Omental fat pad (tissue), 4 donors: Measurements from ENCODE around the gene SYNDIG1. TPM values are rescaled to one million over a fixed set of nuclear protein-coding genes. Genes with fewer than 3 reads are reported as not detected.

Experiments used
- ATAC-seq: fragments of 150-250 bp; one replicate; pipeline ENCODE4 v1.9.1; 2016; ENCODE audit warnings: mild to moderate bottlenecking, moderate library complexity; ENCODE audit not compliant: low FRiP score
- DNase-seq: peaks from one replicate; pipeline ENCODE4 v3.0.0-alpha.2; 2019; ENCODE audit warnings: low spot score
- total RNA-seq, 4 donors: library from RNA; depleted of rRNA; stranded (reverse); fragments of >200 nt; gene quantifications; one replicate each; pipeline ENCODE4 v1.1.0, GENCODE V29; 2016
- TF ChIP-seq, protein P1 (sequence below), 3 donors: fragments of 450-650 bp; IDR thresholded peaks; one replicate each; pipeline ENCODE4 v1.5.1; 2016 to 2017; ENCODE audit warnings: antibody characterized with exemption in 3 of 3, mild to moderate bottlenecking in 3 of 3, moderate library complexity in 2 of 3

The SYNDIG1 gene
- total RNA-seq, 4 donors from 2014 or later: 0.19 to 0.24 TPM; not detected in 2

GRCh38 chr20:24542721-24543120, 73.3 kb downstream of the SYNDIG1 start:
- ATAC-seq (no peak), DNase-seq (no peak)
- TF ChIP-seq, protein P1, sequence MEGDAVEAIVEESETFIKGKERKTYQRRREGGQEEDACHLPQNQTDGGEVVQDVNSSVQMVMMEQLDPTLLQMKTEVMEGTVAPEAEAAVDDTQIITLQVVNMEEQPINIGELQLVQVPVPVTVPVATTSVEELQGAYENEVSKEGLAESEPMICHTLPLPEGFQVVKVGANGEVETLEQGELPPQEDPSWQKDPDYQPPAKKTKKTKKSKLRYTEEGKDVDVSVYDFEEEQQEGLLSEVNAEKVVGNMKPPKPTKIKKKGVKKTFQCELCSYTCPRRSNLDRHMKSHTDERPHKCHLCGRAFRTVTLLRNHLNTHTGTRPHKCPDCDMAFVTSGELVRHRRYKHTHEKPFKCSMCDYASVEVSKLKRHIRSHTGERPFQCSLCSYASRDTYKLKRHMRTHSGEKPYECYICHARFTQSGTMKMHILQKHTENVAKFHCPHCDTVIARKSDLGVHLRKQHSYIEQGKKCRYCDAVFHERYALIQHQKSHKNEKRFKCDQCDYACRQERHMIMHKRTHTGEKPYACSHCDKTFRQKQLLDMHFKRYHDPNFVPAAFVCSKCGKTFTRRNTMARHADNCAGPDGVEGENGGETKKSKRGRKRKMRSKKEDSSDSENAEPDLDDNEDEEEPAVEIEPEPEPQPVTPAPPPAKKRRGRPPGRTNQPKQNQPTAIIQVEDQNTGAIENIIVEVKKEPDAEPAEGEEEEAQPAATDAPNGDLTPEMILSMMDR (IDR thresholded peaks at IDR 0.05): no peak

DNA sequence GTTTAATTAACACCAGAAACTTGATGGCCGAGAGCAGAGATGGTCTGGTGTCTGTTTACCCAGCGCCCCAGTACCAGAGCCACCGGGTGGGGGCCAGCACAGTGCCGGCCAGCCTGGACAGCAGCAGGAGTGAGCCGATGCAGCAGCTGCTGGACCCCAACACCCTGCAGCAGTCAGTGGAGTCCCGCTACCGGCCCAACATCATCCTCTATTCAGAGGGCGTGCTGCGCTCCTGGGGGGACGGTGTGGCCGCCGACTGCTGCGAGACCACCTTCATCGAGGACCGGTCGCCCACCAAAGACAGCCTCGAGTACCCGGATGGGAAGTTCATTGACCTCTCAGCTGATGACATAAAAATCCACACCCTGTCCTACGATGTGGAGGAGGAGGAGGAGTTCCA, 73.7 kb downstream of the SYNDIG1 start:
- no peak for ATAC-seq
- DNase-seq: no peak
- TF ChIP-seq, protein P1 (IDR thresholded peaks at IDR 0.05): no peak

- ATAC-seq: no peak
- TF ChIP-seq, protein P1 (IDR thresholded peaks at IDR 0.05): no peak
- no peak for DNase-seq
These were observed 74.3 kb downstream of the SYNDIG1 start for GRCh38 chr20:24543741-24544140.

DNA sequence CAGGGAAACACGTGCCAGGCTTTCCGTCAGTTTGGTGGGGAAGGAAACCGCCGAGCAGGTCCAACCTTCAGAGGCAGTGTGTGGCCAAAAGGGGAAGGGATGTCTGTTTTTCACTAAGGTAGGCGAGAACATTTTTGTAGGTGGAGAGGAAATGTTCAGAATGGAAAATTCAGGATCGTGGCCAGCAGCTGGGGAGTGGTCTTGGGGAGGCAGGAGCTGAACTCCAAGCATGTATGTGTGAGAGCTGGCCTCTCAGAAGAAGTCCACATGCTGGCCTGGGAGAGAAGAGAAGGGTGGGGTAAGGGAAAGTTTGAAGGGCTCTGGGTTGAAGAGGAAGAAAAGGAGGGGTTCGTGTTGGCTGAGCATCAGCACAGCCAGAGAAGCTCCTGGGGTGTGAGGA, 74.9 kb downstream of the SYNDIG1 start:
- TF ChIP-seq, protein P1 (IDR thresholded peaks at IDR 0.05): no peak
- DNase-seq (no peak), ATAC-seq (no peak)

- ATAC-seq (no peak), DNase-seq (no peak)
- TF ChIP-seq, protein P1 (IDR thresholded peaks at IDR 0.05): no peak
These were observed 75.7 kb downstream of the SYNDIG1 start for GRCh38 chr20:24545168-24545567.

DNA sequence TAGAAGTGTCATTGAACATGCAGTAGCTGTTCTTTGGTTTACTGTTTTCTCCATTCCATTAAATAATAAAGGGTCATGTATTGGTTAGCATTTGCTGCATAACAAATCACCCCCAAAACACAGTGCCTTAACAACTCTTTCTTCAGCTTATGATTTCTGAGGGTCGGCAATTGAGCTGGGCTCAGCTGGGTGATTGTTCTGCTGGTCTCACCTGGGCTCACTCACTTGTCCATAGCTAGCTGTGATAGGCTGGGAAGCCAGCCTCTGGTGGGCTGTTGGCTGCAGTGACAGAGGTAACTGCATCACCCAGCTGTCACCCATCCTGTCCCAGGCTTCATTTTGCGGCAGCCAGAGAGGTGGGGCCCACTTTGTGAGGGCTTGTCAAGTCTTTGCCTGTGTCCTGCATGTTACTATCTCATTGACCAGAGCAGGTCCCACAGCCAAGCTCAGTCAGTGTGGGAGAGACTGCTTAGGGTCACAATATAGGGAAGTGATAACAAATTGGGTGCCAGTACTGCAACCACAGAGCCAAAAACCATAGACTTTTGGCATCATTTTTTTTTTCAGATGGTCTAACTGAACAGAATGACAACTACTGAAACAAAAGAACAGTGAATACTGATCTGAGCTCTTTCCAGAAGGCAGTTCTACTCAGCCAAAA, 76.9 kb downstream of the SYNDIG1 start:
- DNase-seq (no peak), ATAC-seq (no peak)
- TF ChIP-seq, protein P1 (IDR thresholded peaks at IDR 0.05): no peak

- DNase-seq (no peak), ATAC-seq (no peak)
- TF ChIP-seq, protein P1 (IDR thresholded peaks at IDR 0.05): no peak
These were observed 78.5 kb downstream of the SYNDIG1 start for GRCh38 chr20:24547967-24548366.
